NCI-H1694 treated with DMSO at 0.1 percent for 48 hours (cell line): ENCODE results near the gene MGAT5.

ENCODE experiments used
- DNase-seq: peaks from one replicate; lab custom pipeline; 2025; lab: John Stamatoyannopoulos, UW

MGAT5 gene

DNA sequence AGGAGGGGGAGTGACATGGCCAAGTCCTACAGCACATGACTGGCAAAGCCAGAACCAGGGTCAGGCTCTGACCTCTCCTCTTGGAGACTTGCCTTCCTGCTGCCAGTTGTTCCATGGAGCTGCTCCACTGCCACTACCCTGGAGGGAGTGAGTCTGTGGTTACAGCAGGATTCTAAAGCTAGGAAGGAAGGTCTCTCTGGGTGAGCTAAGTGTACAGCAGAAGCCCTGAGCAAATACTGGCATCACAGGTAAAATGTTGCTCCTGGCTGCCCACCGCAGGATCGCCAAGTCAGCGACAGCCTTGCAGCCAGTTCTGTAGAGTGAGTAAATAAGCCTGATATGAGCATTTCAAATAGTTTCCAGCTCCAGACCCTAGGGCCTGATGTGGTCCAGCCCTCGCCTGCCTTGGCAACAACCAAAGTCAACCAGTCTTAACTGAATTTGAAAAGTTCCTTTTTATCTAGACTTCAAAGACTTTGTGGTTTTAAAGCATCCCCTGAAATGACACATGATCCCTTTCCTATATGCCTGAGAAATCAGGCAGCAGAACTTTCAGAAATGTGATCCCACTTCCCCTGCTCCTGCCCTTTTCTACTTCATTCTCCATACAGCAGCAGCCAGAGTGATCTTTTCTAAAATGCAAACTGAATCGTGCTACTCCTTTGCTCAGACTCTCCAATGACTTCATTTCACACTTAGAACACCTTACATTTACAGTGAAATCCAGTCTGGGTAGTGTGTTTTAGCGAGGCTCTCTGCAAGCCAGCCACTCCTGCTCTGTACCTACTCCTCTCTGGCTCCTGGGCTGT lies 114.3 kb downstream of the MGAT5 start:
- no peak for DNase-seq

DNA sequence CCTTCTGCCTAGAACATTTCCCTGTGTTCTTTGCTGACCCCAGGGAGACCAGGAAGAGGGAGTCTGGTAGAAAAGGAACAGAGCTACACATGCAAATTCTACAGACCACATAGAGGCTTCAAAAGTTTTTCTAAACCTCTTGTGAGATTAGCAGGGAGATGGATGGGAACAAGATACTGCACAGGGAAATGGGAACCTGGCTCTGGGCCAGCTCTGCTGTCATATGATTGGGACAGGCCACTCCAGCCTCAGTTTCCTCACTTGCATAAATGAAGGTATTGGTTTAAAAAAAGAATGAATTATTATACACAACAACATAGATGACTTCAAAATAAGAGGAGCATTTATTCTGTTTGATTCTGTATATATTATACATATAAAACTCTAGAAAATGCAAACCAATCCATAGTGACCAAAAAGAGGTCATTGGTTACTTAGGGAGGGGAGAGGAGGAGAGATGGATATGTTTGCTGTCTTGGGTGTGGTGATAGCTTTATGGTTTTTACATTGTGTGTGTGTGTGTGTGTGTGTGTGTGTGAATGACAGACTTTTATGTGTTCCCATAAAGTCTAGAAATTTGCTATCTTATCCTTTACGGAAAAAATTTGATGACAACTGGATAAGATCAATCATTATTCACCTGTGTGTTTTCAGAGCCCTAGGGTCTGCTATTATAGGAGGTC lies 115.5 kb downstream of the MGAT5 start:
- DNase-seq: no peak

DNA sequence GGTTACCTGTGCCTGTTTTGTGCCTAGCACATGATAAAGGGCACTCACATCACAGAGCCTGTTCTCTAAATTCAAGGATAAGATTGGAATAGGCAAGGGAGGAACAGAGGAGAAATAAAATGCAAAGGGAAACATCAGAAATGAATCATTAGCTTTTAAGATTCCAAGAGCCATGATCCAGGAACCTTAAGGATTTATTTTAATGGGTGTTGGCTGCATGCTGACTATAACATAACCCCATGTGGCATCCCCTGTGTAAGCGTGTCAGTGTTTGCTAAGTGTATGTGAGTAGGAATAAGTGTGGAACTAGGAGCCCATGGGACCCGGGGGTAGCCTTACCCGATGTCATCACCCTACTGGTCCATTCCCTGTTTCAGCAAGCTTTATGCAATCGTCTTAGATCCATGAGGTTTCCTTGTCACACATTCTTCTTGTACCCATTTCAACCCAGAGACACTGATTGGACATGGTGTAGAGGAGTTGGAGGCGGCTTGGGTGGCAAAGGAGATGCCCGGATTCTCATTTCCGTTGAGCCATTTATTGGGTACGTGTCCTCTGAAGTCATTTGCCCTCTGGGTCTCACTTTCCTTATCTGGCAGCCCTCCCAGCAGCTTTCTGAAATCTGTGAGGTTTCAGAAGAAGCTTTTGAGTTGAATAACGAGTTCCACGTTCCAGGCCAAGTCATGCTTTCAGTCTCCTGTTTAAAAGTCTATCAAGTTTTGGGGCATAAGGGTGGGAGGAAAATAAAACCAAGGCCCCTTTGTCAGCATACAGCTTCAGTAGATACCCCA lies 117.0 kb downstream of the MGAT5 start:
- no peak for DNase-seq

DNA sequence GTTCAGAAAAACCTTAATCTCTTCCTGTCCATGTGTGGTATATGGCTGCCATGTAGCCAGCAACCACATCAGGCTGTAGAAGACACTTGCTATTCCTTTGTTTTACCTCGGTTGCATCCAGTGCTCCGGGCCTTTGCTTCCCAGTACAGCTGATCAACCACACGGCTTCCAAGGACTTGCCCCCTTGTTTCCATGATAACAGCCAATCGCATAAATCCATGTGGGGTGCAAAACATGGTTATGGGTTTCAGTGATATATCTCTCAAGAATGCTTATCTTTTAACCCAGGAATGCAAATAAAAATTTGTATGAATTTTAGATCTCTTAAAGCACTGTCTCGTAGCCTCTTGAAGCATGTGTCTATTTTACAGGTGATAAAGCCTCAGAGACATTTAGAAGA lies 118.3 kb downstream of the MGAT5 start:
- DNase-seq: no peak

DNA sequence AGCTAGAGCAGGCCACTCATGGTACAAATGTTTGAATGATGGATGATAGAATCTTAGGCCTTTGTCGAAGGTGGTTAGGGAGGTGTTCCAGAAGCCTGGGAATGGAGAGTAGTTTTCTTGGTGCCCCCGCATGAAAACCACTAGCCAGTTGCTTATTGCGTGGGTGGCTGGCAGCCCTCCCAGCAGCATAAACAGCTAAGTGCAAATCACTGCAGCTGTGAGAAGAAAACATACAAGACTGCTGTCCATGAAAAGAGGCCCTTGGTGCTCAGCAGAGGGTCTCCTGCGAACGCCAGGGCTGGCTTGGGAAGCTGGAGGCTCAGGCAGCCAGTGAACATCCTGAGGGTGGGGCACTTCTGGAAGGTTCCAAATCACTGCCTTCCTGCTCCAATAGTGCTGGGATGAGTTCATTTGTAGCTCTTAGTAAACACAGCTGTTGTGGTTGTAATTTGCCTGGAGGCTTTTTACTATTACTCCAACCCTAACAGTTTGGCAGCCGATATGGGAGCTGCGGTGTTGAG lies 118.8 kb downstream of the MGAT5 start:
- DNase-seq: peak; percentile 95

DNA sequence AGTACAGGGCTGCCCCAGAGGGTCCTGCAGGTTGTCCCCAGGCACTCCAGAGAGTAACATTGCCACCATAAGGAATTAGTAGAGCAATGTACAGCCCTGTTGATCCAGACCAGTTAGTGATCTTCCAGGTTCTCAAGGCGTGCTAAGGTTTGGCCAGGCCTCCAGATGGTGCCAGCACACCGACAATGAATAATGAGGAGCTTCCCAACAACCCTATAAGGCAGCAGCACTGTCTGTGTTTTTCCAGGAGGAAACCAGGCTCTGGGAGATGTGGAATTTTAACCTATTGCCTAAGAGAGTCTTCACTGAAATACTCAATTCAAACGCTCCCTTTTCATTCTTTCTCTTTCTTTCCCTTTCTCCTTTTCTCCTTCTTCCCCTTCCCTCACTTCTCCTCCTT lies 122.1 kb downstream of the MGAT5 start:
- DNase-seq: peak; percentile 92

DNA sequence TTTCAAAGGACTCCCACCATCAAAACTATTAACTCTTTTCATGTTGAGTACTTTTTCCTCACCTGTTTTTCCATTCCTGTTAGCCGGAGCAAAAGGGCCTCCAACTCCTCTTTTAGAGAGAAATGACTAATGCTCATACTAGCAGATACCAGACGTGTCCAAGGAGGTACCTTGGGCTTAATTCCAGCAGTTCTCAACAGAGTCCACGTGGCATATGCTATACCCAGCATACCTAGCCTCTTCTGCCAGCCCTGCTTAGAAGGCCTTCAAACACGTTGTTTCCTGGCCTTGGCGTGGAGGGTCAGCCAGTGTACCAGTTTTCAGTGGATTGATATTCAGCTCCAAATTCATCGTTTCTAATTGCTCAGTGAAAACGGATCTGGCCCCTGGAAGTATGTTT lies 123.9 kb downstream of the MGAT5 start:
- DNase-seq: no peak

DNA sequence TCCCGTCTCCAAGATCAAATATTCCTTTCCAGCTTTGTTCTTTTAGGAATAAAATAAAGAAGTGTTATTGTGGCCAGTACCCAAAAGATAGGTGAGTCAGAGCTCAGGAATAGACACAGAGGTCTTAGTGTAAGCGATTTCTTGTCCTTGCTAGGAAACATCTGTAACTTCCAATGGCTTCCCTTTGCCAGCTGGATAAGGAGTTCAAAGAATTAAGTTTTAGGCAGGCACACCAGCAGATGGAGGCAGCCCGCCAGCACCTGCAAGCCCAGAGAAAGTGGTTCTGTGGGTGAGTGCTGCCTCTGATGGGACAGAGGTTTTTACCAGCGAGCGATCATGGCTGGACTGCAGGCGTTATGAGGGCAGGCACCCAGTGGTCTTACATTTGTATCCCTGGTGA lies 125.4 kb downstream of the MGAT5 start:
- no peak for DNase-seq

DNA sequence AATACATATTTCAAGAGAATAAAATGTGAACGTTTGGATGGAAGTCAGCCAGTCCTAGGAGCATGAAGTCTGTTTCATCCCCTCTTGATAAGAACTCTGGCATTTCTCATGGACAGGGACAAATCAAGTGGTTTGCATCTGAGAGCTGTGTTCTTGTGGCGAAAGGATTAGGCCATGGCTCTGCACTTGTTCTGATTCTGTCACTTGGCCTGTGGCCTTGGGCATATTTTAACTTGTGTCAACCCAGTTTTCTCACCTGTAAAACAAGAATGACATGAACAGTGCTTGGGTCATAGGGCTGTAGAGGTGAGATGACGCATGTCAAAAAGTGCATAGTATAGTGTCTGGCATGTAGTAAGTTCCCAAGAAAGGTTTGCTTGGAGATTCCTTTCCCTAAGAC lies 125.8 kb downstream of the MGAT5 start:
- no peak for DNase-seq

DNA sequence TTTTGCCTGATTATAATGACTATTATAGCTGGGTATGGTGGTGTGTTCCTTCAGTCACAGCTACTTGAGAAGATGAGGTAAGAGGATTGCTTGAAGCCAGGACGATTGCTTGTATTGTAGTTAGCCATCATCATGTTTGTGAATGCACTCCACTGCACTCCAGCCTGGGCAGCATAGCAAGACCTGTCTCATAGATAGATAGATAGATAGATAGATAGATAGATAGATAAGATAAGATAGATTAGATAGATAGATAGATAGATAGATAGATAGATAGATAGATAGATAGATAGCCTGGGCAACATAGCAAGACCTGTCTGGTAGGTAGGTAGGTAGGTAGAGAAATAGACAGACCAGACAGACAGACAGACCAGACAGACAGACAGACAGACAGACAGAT lies 127.3 kb downstream of the MGAT5 start:
- DNase-seq: no peak

DNA sequence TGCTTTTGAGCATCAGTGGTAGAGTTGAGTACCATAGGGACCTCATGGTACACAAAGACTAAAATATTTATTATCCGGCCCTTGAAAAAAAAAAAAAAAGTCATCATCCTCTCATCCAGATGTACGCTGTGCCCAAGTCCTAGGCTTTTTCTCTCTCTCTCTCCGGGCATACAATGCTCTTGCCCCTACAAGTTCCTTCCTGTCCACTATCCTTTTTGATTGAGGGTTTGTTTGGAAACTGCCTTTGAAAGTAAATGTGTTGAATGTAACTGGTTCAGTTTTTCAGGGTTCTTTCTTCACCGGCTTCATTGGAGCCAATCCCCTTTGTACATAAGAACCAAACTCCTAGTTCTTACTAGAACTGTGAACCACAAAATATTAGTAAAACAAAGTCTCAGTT lies 130.3 kb downstream of the MGAT5 start:
- DNase-seq: no peak

DNA sequence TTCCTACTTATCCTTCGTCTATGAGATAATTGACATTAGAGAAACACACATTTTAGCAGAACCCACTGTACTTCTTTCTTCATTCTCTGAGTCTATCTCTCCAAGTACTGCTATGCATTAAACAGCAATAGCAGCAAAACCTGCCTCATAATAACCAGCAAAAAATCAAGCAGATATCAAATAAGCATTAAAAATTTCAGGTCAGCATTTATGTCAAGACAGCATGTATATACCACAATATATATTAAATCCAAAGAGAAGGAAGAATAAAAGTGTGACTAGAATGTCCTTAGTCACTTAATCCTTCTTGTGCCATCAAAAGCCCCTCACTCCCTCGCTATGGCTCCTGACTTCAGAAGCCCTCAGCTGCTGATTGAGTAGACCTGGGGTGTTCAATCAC lies 131.3 kb downstream of the MGAT5 start:
- no peak for DNase-seq

DNA sequence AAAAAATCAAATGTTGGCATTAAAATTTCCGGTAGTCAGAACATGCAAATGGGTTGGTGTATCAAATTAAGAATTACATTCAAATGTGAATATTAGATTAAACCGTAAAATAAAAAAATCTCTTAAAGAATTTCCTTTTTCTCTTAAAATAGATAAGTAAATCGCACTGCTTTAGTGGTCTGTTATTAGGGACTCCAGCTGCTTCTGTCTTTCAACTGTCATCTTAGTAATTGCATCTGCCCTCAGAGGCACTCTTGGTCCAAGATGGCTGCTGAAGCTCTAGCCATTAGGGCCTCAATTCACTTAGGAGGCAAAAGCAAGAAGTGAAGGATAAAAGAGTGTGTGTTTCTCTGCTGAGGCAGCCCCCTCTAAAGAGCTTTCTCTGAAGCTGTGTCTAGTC lies 132.4 kb downstream of the MGAT5 start:
- no peak for DNase-seq

DNA sequence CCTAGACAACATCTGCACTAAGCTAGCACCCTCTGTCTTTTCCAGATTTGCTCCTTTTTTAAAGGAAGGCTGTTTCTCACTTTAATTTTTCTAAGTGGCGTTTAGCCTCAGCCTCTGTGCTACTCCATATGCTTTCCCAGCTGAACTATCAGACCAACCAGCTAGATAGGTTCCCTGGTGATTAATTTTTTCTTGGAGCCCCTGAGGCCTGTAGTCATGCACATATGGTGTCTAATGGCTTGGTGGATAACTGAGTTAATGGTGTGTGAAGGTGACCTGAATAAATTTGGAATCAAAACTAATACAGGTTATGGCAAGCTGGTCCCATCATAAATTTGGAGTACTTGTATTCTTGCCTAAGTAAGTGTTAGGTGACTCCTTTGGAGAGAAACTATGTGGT lies 135.5 kb downstream of the MGAT5 start:
- DNase-seq: peak; percentile 99

DNA sequence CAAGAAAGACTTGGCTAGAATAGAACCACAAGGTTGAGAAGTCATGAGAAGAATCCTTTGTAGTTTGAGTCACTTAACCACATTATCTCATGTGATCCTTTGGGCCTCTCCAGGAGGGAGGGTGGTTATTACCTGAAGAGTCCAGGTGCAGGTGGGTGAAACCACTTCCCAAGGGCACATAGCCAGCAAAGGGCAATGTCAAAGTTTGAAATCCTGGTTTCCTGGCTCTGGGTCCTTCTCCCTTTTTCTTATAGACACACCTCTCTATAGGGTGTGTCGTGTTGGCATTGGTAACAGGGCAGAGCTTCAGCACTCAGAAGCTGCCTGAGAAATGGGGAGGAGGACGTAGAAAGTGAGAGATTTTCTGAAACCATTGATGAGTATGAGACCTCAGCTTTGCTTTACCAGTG lies 137.9 kb downstream of the MGAT5 start:
- DNase-seq: no peak

DNA sequence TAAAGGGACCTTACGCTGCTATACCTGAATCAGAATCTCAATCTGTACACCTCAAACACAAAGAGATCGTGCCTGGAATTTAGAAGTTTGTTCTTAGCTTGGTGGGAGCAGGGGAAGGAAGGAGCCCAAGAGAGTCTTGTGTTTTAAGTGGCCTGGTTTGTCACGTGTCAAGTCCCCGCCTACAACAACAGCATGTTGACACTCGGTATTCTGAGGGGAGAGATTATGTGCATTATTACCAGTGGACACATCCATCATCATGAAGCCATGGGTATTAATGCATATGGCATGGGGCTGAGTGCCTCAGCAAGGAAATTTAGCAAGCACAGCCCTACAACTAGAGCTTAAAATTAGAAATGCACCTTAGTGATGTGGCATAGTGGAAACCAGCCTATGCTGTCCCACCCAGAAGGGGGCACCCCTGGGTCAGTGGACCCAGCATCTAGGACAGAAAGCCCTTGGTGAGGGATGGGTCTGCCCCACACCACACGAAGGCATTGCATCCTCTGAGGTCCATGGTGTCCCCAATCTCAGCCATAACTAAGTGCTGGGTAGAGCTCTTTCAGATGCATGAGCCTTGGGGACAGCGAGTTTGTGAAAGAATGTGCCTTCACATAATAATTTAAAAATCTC lies 138.7 kb downstream of the MGAT5 start:
- DNase-seq: no peak

DNA sequence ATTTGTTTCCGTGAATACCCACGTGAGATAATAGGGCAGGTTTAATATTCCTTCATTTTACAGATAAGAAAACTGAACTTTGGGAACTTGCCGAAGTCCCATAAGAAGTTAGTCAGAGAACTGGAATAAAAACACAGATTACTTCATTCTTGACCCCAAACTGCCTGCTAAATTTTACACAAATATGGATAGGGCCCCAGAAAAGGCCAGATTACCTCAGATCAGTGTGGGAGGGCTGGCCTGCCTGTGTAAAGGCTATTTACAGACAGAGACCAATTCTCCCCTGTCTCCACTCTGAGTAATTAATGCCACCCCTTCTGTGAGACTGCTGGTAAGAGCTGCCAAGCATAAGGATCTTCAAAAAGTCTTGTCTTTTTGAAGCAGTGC lies 139.2 kb downstream of the MGAT5 start:
- DNase-seq: no peak

DNA sequence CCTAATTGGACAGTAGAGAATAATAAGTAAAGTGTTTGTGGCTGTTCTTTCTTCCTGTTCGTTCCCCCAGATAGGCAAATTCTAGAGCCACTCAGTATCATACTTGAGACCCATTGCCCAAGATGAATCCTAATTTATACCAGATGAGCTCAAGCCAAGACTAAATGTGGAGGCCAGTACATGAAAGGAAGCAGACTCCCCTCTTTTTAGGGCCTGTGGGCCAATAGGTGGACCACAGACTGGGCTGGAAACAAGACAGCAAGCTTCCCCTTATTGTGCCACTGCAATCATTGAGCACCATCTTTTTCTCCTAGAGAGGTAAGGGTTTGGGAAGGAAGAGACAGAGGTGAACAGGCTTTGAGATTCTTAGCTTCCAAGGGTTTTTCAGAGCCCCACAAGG lies 141.9 kb downstream of the MGAT5 start:
- DNase-seq: no peak

DNA sequence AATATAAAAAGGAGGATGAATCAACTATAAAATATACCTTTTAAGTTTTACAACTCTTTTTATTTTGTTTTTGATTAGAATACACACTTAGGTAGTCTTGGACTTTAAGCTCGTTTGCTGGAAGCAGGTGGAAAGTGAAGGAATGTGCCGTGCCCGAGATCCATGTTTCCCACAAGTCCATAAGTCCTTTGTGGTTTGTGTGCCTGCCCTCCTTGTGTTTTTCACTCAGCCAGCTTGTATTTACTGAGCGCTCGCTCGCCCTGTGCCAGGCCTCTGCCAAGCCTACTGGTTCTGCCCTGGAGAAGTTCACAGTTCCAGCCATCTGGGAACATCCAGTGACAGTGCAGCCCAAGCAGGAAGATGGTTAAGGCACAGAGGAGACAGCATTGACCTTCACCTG lies 142.6 kb downstream of the MGAT5 start:
- DNase-seq: peak; percentile 28

DNA sequence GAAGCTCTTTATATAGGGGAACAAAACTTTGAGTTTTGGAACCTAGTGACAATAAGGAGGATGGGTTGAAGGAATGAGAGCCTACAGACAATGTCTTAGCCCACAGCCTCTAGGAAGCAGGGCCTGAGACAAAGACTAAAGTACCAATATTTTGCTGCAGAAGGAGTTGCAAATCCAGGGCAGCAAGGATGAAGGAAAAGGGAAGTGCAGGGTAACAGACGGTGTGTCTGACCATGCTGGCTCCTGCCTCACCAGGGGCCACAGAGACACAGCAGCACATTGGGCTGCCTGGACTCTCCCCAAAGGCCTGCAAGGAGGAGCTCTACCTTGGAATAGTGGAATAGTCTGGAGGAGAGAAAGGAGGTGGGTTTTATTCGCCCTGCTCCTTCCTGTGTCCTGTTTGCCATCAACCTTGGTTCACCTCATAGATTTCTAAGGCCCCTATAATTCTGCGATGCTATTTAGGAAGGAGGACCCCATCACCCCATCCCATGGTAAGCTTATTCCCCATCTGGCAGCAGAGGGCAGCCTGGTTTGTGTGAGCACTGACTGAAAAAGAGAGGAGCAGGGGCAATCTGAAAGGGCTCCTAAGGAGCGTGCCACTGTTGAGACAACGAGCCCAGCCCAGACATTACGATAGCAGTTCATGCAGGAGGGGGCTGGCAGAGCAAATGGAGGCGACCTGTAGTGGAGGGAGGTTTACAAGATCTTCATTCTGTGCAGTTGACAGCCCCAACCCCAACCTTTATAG lies 143.4 kb downstream of the MGAT5 start:
- DNase-seq: no peak

DNA sequence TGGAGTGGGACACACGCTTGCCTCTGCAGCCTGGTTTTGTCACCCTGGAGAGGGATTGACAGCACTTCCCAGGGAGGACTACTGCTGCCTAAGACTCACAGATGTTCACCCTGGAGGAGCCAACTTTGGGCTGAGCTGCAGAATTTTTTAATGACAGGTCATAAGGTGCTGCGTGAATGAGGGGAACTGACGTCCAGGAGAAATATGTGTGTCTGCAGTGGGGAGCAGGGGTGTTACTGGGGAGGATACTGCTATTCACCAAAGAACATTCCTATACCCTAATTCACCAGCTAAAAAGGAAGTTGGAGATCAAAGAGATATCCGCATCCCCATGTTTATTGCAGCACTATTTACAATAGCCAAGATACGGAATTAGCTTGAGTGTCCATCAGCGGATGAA lies 144.4 kb downstream of the MGAT5 start:
- DNase-seq: no peak

DNA sequence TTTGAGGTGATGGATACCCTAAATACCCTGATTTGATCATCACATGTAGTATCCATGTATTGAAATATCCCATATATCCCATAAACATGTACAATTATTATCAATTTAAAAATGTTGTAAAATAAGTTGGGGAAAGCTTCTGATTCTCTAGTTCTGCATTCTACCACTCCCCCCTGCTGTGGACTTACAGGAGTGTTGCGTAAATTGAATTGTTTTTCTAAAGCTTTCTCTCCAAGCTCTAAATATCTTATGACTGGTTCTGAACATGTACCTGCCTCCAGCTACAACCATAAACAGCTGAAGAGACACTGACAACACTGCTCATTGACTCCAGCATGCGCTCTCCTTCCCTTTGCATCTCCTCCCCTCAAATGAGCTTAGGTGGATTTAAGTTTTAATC lies 145.2 kb downstream of the MGAT5 start:
- no peak for DNase-seq
